Measurements from ENCODE around the gene CAMK2B.

DNA sequence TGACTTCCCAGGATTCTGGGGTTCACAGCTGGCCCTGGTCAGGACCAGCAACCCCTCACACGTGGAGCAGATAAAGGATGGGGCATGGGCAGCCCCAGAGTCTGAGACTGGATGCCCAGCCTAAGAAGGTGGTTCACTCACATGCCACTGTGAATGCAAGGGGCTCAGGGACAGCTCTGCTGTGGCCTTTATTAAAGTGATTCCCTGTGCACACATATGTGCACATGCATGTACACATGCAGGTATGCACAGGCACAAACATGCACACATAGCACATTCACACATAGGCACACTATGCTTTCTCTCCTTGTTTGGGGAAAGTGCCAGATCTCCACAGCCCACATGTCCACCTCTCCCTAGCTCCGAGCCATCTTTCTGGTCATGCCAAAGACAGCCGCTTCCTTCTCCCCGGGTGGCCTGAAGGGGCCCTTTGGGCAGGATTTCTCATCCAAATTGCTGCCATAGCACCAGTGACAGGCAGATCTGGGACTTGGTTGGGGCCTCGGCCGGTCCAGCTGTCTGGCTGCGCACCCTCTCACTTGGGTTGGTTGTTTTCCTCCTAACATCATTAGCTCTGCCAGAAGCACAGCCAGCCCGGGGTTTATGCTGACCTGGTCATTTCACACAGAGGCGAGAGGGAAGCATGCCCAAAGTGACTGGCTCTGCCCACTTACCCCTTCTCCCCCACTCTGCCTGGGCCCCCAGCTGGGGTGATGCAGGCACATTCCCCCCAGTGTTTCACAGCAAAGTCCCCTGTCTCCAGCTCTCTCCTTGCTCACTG is 137.6 kb downstream of the CAMK2B start:
- TF ChIP-seq, protein P1, sequence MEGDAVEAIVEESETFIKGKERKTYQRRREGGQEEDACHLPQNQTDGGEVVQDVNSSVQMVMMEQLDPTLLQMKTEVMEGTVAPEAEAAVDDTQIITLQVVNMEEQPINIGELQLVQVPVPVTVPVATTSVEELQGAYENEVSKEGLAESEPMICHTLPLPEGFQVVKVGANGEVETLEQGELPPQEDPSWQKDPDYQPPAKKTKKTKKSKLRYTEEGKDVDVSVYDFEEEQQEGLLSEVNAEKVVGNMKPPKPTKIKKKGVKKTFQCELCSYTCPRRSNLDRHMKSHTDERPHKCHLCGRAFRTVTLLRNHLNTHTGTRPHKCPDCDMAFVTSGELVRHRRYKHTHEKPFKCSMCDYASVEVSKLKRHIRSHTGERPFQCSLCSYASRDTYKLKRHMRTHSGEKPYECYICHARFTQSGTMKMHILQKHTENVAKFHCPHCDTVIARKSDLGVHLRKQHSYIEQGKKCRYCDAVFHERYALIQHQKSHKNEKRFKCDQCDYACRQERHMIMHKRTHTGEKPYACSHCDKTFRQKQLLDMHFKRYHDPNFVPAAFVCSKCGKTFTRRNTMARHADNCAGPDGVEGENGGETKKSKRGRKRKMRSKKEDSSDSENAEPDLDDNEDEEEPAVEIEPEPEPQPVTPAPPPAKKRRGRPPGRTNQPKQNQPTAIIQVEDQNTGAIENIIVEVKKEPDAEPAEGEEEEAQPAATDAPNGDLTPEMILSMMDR (IDR thresholded peaks at IDR 0.05) = no peak
- no peak for TF ChIP-seq POLR2A (IDR thresholded peaks at IDR 0.05)

Data from esophagus squamous epithelium (tissue), 4 donors.